Measurements from ENCODE around the gene MTARC2.

Gene MTARC2

DNA sequence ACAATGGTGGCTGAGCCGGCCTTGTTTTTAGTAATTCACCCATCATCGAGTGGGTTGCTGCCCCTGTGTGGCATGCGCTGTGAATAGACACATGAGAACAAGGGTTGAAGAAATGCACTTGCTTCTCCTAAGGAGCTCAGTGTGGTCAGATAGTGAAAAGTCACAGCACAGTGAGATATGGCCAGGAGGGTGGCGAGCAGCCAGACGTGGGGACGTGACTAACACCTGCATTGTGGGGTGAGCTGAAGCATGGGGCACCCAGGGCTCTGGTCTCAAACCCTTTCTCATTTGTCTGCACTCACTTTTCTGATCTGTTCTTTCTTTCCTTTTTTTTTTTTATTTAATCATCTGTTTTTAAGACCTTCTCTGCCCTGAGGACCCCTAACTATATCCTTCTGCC lies 52.1 kb downstream of the MTARC2 start:
- DNase-seq (ENCODE audit: low read depth in 2 of 2) = no peak

DNA sequence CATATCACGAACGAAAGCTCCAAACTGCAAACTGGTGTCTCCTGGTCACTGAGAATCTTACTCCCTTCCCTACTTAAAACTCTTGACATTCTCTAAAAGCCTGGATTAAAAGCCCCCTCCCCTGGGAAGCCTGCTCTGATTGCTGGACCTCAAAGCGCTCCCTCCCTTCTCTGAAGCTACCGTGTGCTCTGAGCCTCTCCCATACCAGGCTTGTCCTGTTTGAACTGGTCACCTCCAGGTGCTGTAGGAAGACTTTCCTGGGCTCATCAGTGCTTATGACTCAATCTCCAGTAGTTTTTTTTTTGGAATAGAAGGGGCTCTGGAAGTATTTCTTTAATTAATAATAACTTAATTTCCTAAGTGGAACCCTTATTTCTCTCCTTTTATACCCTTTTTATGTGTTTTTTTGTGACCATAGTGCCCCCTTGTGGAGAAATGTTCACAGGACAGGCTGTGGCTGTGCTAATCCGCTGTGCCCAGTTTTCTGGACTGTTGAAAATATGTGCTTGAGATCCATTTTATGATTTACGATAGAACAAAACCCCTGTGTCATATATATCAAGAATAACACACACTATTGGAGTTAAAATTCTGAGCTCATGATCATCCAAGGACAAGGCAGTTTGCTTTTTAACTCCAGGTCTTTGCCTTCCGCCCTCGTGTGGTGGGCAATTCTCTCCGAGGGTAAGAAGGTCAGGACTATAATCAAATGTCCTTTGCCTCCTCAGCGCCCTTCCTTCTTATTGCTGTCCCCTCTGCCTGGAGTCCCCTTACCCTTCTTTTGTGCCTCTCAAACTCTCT lies 55.5 kb downstream of the MTARC2 start:
- peak in 1 of 2 experiments; percentile 11 for DNase-seq (ENCODE audit: low read depth in 2 of 2)

DNA sequence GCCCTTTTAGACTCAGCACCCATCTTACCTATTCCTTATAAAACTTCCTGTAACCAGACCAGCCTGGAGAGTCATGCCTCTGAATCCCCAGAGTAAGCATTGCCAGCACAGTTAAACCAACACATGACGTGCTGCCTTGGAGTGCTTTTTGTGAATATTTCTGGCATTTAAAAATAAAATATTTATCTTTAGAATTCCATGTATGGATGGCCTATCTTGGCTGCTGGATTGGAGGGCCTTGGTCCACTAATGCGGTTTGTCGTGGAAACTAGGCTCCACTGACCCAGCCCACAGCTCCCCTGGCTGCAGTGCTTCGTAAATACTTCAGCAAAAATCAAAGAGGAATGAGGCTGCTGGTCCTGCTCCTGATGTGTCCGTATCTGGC lies 56.1 kb downstream of the MTARC2 start:
- DNase-seq (ENCODE audit: low read depth in 2 of 2) = no peak

DNA sequence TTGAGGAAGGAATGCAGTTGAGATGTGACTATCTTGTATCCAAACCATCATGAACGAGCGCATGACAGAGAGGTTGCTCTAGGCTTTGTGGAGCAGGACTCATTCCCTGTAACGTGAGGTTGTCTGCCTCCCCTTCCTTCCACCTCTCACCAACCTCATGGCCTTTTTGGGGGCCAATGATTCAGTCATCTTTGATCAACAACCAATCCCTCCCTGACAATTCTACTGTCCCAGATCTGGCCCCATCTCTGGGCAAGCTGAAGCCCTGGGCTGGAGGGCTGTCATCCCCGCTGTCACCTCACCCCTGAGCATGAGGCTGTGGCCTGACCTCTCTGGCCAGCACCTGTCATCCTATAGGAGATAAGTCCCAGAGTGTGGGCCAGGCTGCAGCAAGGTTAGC lies 58.3 kb downstream of the MTARC2 start:
- no peak for DNase-seq (ENCODE audit: low read depth in 2 of 2)

DNA sequence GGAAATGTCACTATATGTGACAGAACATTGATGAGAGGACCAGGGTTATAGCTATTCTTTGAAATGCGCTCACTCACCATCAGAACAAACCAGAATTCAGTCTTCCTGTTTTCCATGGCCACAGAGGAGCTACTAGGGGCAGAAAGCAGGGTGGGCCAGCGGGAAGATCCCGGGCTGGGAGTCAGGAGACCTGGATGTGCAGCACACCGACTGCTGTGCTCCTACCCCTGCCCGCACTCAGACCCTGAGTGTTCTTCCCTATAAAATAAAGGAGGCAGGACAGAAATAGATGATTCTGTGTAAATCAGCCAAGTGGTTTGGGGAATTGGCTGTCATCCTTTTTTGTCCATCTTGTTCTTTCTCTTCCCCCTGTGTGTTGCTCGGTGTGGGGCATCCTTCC lies 59.6 kb downstream of the MTARC2 start:
- no peak for DNase-seq (ENCODE audit: low read depth in 2 of 2)

DNA sequence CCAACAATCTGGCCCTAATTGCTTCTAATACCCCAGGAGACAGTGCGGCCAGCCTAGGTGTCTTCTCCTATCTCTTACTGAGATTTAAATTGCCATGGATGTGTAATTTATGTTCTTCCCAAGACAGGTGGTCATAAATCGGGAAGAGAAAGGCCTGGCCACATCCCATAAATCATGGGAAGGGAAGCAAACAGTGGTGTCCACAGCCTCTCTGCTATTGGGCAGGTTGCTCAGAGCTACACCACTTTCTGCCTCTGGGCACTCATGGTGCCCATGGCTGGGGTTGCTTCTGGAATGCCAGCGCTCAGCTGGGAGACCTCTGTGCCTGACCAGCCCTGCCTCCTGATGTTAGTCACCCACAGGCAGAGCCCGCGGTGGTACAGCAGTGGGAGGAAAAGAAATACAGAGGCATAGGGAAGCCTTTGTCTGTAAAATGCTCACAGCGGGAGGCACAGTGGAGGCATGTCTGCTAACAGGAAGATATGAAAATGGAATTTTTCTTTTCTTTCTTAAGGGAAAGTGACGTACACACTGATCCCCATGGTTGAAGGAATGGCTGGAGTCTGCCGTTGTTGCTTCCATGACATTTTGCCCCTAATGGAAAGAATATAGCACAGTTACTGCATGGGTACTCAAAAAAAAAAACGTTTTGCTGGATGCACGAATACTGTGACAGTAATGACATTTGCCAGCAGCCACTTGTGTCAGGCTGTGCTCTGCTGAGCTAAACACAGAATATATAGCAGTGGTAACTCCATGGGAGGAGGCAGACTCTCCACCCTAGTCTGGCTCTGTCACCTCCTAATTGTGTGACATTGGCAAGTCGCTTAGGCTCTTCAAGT lies 60.4 kb downstream of the MTARC2 start:
- DNase-seq (ENCODE audit: low read depth in 2 of 2) = no peak

DNA sequence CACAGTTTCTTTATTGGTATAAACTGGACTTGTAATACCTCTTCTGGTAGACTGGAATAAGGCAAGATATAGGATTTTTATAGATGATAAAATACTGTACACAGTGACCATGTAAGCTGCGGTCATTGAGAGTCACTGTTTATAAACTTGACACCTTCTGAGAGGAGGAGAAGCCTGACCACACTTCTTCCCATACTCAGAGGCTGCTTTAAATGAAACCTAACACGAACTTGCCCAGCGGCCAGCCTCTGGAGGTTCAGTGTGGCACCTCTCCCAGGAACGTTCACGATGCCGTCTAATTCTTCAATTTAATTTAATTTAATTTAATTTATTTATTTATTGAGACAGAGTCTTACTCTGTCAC lies 61.0 kb downstream of the MTARC2 start:
- no peak for DNase-seq (ENCODE audit: low read depth in 2 of 2)

DNA sequence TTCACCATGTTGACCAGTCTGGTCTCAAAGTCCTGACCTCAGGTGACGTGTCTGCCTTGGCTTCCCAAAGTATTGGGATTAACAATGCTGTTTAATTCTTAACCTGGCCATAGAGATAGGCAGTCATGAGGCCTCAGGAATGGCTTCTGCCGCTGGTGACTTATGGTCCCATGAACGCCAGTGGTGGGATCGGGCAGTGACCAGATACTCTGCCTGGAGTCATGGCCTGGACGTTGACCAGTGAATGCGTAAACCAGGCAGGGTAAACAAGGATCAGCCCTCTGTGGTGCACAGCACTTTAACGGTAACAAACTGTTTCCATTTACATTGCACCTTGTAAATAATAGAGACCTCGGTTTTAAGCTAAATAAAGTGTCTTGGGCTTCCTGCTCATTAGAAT lies 61.6 kb downstream of the MTARC2 start:
- no peak for DNase-seq (ENCODE audit: low read depth in 2 of 2)

DNA sequence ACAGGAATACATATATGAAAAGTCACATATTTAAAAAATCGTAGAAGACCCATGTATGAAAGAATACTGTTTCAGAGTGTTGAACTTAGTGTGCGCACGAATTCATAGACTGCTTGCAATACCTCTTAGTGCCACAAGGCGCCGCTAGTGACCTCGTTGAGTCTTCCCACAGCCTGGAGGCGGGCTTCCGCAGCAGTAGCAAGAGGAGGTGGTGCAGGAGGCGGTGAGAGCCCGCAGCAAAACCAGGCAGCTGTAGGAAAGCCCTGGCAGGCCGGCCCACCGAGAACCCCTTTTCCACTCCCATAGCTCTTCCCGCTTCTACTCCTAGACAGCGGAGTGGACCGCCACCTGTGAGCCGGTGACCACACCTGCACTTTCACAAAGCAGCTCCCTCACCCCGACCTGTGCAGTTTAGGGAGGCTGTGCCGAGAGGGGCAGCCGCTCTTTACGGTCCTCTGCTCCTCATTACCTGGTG lies 62.1 kb downstream of the MTARC2 start:
- DNase-seq (ENCODE audit: low read depth in 2 of 2) = peak; percentile 51 to 53

DNA sequence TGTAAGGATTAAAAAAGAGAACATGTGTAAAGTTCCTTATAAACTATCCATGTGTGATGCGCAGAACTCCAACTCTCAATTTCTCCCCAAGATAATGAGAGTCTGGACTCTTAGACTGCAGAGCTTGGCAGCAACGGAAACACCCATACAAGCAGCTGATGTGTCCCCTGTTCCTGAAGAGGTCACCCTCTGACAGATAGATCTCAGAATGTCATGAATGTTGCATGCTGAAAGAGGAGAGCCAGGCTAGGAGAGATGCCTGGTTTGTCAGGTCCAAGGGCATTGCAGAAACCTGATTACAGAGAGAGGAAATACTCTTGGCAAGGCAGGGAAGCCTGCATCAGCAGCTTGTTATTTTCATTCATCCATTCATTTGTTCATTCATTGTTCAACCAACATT lies 62.8 kb downstream of the MTARC2 start:
- no peak for DNase-seq (ENCODE audit: low read depth in 2 of 2)

DNA sequence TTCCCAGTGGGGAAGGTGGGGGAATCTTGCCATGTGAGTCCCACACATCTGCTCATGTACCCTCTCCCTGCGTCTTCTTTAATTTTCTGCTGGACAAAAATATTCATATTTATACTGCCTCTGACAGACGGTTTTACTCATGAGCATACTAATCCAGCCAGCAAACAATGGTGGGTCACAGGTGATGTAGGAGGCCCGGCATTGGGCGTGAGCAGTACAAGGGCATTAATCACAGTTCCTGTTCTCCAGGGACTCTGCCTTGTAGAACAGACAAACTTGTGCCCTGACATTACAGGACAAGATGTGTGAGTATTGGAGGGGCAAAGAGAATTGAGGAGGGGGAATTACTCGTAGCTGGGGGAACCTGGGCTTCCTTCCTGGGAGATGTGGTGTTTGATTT lies 63.6 kb downstream of the MTARC2 start:
- DNase-seq (ENCODE audit: low read depth in 2 of 2) = no peak

DNA sequence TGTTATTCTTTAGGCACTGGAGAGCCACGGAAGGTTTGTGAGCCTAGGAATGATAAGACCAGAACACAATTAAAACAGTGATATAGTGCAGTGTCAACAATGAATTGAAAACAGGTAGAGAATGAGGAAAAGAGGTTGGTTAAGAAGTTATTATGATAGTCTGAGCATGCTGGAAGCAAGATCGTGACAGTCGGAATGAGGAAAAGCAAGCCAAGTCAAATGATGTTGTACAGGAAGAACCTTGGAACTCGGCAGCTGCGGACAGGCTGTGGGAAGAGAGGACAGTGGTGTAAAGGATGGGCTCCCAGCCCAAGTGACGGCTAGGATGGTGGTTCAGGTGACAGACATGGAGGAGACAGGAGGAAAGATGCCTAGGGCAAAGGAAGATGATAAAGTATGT lies 64.2 kb downstream of the MTARC2 start:
- no peak for DNase-seq (ENCODE audit: low read depth in 2 of 2)

DNA sequence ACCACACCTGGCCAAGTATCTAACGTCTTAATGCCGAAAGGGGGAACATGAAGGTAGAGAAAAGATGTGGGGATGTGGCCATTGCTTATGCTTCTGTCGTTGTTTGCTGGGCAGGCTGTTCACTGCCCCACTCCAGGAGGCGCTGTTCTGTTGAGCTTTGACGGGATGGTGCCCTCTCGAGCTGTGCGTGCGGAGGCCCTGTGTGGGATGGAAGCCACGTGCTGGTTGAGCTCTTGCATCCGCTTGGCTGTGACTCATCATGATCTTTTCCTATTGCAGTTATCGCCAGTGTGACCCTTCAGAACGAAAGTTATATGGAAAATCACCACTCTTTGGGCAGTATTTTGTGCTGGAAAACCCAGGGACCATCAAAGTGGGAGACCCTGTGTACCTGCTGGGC lies 64.9 kb downstream of the MTARC2 start:
- DNase-seq (ENCODE audit: low read depth in 2 of 2) = no peak

DNA sequence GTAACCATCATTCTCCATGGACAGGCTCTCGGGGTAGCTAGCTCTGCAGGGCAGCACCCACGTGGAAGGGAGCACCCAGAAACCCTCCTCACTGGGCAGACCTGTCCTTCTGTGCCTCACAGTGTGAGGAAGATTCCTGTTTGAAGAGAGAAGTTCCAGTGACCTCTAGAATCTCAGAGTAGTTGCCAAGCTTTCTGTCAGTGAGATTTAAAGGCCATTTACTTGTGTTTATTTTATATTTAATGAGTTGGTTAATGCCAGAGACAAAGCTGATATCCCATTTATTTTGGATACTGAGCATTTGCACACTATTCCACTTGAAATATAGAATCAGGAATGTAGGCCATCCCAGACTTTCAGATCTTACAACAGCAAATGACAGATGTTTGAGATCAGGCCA lies 67.3 kb downstream of the MTARC2 start:
- no peak for DNase-seq (ENCODE audit: low read depth in 2 of 2)

DNA sequence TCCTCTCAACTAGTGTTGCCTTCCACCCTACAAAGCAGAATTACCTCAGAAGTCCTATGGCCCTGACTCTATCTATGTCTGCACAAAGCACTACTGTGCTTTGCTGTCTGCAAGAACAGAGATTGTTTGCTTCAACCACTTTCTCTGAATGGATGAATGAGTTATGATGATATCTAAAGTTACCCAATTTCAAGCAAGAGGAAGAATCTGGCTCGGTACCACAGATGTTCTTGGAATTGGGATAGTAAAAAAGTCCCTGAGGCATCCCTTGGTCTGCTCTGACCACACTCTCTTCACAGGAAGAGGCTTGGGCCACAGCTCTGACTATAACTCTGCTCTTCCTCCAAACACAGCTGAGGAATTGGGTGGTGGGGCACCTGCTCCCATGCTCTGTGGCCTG lies 69.8 kb downstream of the MTARC2 start:
- no peak for DNase-seq (ENCODE audit: low read depth in 2 of 2)

DNA sequence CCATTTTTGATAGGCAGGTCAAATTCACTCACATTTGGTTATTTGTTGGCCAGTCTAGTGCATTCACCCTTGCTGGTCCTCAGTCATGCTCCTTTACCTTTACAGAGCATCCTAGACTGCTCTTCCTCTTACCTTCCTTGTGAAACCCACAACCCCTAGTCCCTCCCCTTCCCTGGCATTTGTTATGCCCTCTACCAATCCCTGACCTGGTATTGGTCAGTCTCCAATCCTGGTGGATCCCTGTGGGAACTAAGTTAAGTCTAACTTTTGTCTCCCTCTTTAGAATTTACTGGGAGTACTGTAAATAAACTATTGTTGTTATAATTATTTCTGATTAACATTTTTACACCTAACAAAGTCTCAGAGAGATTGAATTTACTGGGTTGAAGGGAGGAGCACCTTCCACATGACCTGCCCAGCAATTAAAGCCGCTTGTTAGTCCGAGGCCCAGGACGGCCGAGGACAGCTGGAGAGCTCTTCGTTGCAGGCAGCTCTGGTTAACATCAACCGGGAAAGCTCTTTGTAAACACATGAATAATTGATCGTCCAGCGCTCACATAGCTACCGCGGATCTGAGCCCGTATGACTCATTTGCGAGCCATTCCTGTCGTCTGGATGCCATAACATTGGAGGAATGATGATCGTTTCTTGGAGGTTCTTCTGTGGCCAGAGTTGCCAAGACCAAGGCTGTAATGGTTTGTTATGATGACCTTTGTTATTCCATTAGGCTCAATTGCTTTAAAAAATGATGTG lies 70.5 kb downstream of the MTARC2 start:
- no peak for DNase-seq (ENCODE audit: low read depth in 2 of 2)

DNA sequence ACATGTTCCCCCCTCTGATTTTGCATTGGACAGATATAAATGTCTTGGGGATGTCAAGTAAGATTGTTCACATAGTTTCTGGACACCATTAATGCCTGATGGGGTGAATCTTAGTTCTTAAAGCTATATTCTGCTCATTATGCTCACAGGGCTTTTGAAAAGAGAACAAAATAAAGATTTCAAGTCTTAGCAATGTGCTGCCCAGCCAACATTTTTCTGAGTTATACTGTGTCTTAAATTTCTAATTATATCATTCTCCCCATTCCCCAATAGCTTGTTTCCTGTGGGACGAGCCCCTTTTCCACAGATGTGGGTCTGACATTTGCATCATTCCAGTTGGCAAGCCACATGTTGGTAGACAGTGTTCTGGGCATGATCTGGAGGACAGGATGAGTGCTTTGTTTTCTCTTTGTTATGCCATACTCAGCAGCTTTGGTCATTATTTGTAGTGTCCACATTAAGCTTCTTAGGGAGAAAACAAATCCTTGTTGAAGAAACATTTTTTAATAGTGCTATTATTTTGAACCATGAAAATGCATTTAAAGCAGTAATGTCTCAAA lies 71.4 kb downstream of the MTARC2 start:
- no peak for DNase-seq (ENCODE audit: low read depth in 2 of 2)

DNA sequence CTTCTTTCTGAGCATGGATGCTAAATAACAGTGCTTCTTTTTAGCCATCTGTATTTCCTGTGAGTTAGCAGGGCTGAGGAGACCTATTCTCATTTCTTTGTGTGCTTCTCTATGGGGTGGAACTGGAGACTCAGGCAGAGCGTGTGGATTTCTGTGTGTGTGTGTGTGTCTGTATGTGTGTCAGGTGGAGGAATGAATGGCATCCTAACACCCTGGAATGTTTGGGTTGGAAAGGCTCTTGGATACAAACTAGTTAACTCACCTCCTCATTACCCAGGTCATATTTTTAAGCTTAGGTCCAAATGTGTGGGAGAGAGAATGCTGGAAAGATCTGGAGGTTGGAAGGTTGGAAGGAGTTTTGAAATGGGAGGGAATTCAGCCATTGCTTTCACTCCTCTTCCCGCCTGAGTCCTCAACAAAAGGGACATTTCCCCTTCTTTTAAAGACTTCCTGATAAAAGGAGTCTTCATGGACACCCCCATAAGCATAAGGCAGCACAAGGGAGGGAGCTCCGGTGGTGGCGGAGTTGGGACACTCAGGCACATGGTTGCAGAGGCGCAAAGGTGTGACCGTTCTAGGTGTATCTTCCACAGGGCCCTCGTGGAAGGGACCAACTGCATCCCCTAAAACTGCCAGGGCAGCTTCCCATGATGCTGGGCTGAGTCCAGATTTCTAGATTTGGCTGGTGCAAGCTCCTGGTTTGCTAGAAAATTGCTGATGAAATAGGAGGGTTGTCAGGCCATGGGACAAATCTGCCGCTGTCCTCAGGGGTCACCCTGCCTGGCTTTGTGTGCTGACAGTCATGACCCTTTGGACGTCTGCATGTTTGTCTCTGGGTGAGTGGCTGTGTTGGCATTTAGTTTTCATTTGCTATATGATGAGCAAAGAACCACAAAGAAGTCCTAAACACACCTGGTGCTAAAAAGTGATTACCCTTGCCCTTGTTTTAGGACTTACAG lies 76.2 kb downstream of the MTARC2 start:
- DNase-seq (ENCODE audit: low read depth in 2 of 2) = no peak

DNA sequence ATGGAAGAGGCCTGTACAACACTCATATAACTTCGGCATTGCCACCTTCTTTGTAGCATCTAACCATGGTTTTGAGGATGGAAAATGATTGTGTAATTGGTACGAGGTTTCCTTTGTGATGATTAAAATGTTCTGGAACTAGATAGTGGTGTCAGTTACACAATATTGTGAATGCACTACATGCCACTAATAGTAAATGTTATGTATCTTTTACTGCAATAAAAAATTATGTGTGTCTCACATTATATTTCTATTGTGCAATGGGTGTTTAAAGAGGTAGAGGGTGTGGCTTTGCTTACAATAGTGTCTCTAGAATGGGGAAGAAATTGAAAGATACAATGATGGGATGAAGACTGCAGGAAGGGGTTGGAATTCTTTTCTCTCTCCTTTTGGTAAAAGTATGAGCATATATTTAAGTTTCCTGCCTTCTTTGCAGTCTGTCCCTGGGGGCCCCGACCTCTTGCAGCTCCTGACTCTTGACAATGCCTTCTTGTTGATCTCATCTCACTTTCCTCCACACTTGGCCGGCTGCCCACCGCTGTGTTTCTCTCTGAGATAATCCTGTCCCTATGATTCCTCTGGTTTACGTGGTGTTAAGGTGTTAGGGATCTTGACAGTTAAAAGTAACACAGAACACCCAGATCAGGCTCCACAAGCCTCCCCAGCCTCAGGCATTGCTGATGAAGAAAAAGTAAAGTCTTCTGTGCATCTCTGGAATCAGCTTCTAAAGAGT lies 77.9 kb downstream of the MTARC2 start:
- DNase-seq (ENCODE audit: low read depth in 2 of 2) = no peak

DNA sequence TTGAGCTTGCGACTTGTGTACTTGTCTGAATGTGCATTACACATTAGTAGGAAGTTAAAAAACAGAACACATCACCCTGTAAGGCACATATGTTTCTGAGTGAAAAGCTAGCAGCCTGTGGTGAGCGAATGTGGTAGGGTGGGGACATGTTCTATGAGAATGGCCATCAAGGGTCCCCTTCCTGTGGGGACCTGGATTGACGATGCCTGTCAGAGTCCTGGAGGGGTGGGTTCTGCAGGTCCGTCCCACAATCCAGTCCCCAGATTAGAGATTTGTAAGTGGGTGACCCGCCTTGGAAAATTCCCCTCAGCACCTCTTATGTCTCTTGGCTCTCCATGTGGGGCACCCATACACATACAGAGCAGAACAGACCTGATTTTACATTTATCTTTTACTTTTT lies 78.6 kb downstream of the MTARC2 start:
- no peak for DNase-seq (ENCODE audit: low read depth in 2 of 2)

Measured in stimulated activated CD4-positive, alpha-beta T cell treated with anti-CD3 and anti-CD28 coated beads, Interleukin-12 subunit alpha, Interleukin-12 subunit beta, amount 100 ng/mL, for 24 hours (primary cell).